Endothelial cell of umbilical vein (primary cell): Measurements from ENCODE around the gene CPNE8. TPM values are rescaled to one million over a fixed set of nuclear protein-coding genes. Genes with fewer than 3 reads are reported as not detected.

Experiments
- BruUV-seq: library from RNA; stranded (reverse); fragments of 400-500 nt; replicated peaks from 2 replicates; lab custom pipeline; 2021; lab: Mats Ljungman, UMichigan
- CTCF ChIA-PET: fragments of 300-600, 350-600 bp; sonication (Branson Sonifier 250); formaldehyde crosslinking; loops from one replicate; lab custom pipeline; 2021; ENCODE audit warnings: antibody characterized with exemption, inconsistent platforms; lab: Charles Lee
- POLR2A ChIA-PET: fragments of 300-600, 350-600 bp; sonication (Branson Sonifier 250); formaldehyde crosslinking; loops from one replicate; lab custom pipeline; 2021; ENCODE audit warnings: antibody characterized with exemption, inconsistent platforms; lab: Charles Lee
- DNase-seq: peaks from one replicate; pipeline ENCODE4 v3.0.0-alpha.2; 2011; ENCODE audit warnings: low read depth, low spot score
- FAIRE-seq: peaks from 2 replicates; lab custom pipeline; 2011; peaks lifted over from hg19 to GRCh38; lab: Jason Lieb, UNC
- H2AFZ ChIP-seq: 2 replicates; pipeline ENCODE4 v1.6.0; 2012; ENCODE audit warnings: low read depth, low read length, control low read depth, inconsistent platforms
- H3K27ac ChIP-seq: 2 replicates; pipeline ENCODE4 v1.5.1; 2011; ENCODE audit warnings: low read depth, mild to moderate bottlenecking, control low read depth, low read length, moderate library complexity; ENCODE audit not compliant: insufficient read depth
- H3K27me3 ChIP-seq, 2 experiments: 2 replicates each; pipeline versions ENCODE4 v1.6.0 to v1.6.1; 2011; ENCODE audit warnings: low read length in 2 of 2, mixed read lengths in 1 of 2; ENCODE audit not compliant: control insufficient read depth in 2 of 2, insufficient read depth in 2 of 2
- H3K36me3 ChIP-seq, 2 experiments: 2 replicates in 1 of 2; 3 replicates in 1 of 2; pipeline ENCODE4 v1.5.1; 2011; ENCODE audit warnings: low read length in 2 of 2, mild to moderate bottlenecking in 1 of 2, moderate library complexity in 1 of 2; ENCODE audit not compliant: control insufficient read depth in 2 of 2, insufficient read depth in 2 of 2; ENCODE audit errors: extremely low read depth in 1 of 2
- H3K4me1 ChIP-seq: 3 replicates; pipeline ENCODE4 v1.5.1; 2011; ENCODE audit warnings: mild to moderate bottlenecking, low read length; ENCODE audit not compliant: control insufficient read depth, insufficient read depth; ENCODE audit errors: extremely low read depth
- H3K4me2 ChIP-seq: 2 replicates; pipeline ENCODE4 v1.6.1; 2011; ENCODE audit warnings: low read length, control low read depth, mixed read lengths; ENCODE audit not compliant: insufficient read depth
- H3K4me3 ChIP-seq, 3 experiments: fragments of 200-600 bp in 1 of 3; sonication (generic), shearing (Covaris generic) in 1 of 3; replicated peaks in 1 of 3; 2 replicates each; pipeline ENCODE4 v1.5.1; 2011 to 2016; ENCODE audit warnings: control low read depth in 3 of 3, low read length in 3 of 3, mild to moderate bottlenecking in 2 of 3, inconsistent platforms in 1 of 3, low read depth in 1 of 3, moderate library complexity in 1 of 3; ENCODE audit not compliant: insufficient read depth in 1 of 3
- H3K79me2 ChIP-seq: 2 replicates; pipeline ENCODE4 v1.6.0; 2012; ENCODE audit warnings: low read length, inconsistent platforms; ENCODE audit not compliant: control insufficient read depth, insufficient read depth
- H3K9ac ChIP-seq: replicated peaks from 2 replicates; pipeline ENCODE3; 2011; ENCODE audit warnings: low read length, control low read depth; ENCODE audit not compliant: insufficient read depth; ENCODE audit errors: extremely low read depth
- H3K9me1 ChIP-seq: replicated peaks from 3 replicates; pipeline ENCODE4 v1.6.0; 2011; ENCODE audit warnings: mild to moderate bottlenecking, low read length; ENCODE audit not compliant: control insufficient read depth, insufficient read depth; ENCODE audit errors: extremely low read depth
- H3K9me3 ChIP-seq: replicated peaks from 2 replicates; pipeline ENCODE4 v1.5.1; 2012; ENCODE audit warnings: low read length, inconsistent platforms; ENCODE audit not compliant: control insufficient read depth, insufficient read depth
- H4K20me1 ChIP-seq: replicated peaks from 2 replicates; pipeline ENCODE3; 2011; ENCODE audit warnings: mild to moderate bottlenecking, low read length; ENCODE audit not compliant: control insufficient read depth, insufficient read depth; ENCODE audit errors: extremely low read depth
- FOS ChIP-seq: IDR thresholded peaks from 2 replicates; pipeline ENCODE4 v1.6.1; 2011; ENCODE audit warnings: mild to moderate bottlenecking, low read length, moderate library complexity, borderline replicate concordance; ENCODE audit not compliant: insufficient read depth
- JUN ChIP-seq: IDR thresholded peaks from 2 replicates; pipeline ENCODE4 v1.6.1; 2011; ENCODE audit warnings: borderline replicate concordance, low read depth; ENCODE audit not compliant: insufficient read length, insufficient read depth
- MYC ChIP-seq: IDR thresholded peaks from one replicate; pipeline ENCODE4 v1.6.1; 2011; ENCODE audit warnings: mild to moderate bottlenecking, low read depth, low read length
- POLR2A ChIP-seq: IDR thresholded peaks from 2 replicates; pipeline ENCODE4 v1.6.1; 2012; ENCODE audit warnings: low read depth, mild to moderate bottlenecking, control low read depth, low read length
- POLR2AphosphoS5 ChIP-seq: IDR thresholded peaks from 2 replicates; pipeline ENCODE4 v1.6.1; 2012; ENCODE audit warnings: low read depth, mild to moderate bottlenecking, control low read depth, low read length, moderate library complexity; ENCODE audit not compliant: insufficient read depth
- dilution Hi-C: fragments of 300-500 bp; cut with MboI; formaldehyde crosslinking; loops from one replicate; pipeline ENCODE4 v1.15.0; 2019; ENCODE audit warnings: low sequenced_read_pairs; ENCODE audit not compliant: extremely low pct_ligation_motif_present
- intact Hi-C: fragments of 100-400 bp; cut with micrococcal nuclease; formaldehyde crosslinking; loops from one replicate; pipeline ENCODE4 v1.10.0; 2022
- polyA plus RNA-seq, 4 experiments: library from polyadenylated mRNA; depleted of rRNA in 3 of 4; stranded (reverse) in 3 of 4; unstranded in 1 of 4; fragments of >200 nt; gene quantifications; 2 replicates each; pipeline versions ENCODE4 v1.2.1 to v1.2.3, GENCODE V29; 2011 to 2012; ENCODE audit warnings: missing spikeins in 1 of 4
- total RNA-seq: library from RNA; stranded (reverse); gene quantifications from 2 replicates; pipeline ENCODE4 v1.2.3, GENCODE V29; 2021
- TF ChIP-seq, protein P1 (sequence below), 2 donors: IDR thresholded peaks; 1 replicate in 1 of 2; 2 replicates in 1 of 2; pipeline ENCODE4 v1.5.1; 2011; ENCODE audit warnings: low read length in 2 of 2, mild to moderate bottlenecking in 2 of 2, moderate library complexity in 2 of 2, control low read depth in 1 of 2, inconsistent platforms in 1 of 2, low read depth in 1 of 2; ENCODE audit not compliant: insufficient read depth in 1 of 2; ENCODE audit errors: extremely low read depth in 1 of 2
- TF ChIP-seq, protein P2 (sequence below): IDR thresholded peaks from 2 replicates; pipeline ENCODE4 v1.6.1; 2011; ENCODE audit not compliant: insufficient read depth, insufficient read length

CPNE8 gene
- total and polyA plus RNA-seq, 2 donors (not counting 3 experiments of a cell fraction or from before 2014, with no cell fraction given) = 4.4 to 13.7 TPM

DNA sequence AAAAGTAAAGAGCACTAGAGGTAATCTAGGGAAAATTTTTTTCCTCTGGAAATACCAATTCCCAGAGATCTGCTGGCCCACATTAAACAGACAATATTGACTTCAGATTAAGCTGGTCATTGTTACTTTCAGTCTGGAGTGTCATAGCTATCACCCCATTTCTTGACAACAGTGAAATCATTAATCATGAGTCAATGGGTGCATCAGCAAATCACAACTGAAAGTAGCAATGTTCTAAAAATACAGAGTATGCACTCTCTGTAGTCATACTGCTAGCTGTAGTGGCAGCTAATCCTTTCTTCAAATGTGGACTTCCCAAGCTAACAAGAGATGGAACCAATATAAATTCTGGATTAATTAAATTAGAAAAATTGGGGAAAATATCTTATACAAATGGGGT, 129.9 kb downstream of the CPNE8 start:
- H2AFZ ChIP-seq = no peak overlapping the region
- no TSS peak for BruUV-seq
- dilution Hi-C loops (no loop called here), intact Hi-C loops (no loop called here)
- H3K27ac ChIP-seq = no peak overlapping the region
- H3K36me3 ChIP-seq = no peaks in the 10 kb centered on the region
- no peak overlapping the region for H3K4me2 ChIP-seq
- H3K79me2 ChIP-seq = no peaks in the 10 kb centered on the region
- CTCF ChIA-PET = interaction anchor here (1.4 to 1.6 kb wide), 2 partner anchors 9 to 131 kb away, joined by 3 to 5 read pairs; no protein-coding TSS in a partner anchor
- H3K9me3 ChIP-seq = no peaks in the 10 kb centered on the region
- H3K9ac ChIP-seq = no peak overlapping the region
- no peaks in the 10 kb centered on the region for H4K20me1 ChIP-seq
- H3K9me1 ChIP-seq = no peaks in the 10 kb centered on the region
- H3K27me3 ChIP-seq = no peaks in the 10 kb centered on the region
- no peaks in the 10 kb centered on the region for H3K4me1 ChIP-seq
- FAIRE-seq (no peak), DNase-seq (no peak)
- no peak overlapping the region for H3K4me3 ChIP-seq
- TF ChIP-seq POLR2AphosphoS5 (no peak), POLR2A (no peak)
- TF ChIP-seq, protein P1, sequence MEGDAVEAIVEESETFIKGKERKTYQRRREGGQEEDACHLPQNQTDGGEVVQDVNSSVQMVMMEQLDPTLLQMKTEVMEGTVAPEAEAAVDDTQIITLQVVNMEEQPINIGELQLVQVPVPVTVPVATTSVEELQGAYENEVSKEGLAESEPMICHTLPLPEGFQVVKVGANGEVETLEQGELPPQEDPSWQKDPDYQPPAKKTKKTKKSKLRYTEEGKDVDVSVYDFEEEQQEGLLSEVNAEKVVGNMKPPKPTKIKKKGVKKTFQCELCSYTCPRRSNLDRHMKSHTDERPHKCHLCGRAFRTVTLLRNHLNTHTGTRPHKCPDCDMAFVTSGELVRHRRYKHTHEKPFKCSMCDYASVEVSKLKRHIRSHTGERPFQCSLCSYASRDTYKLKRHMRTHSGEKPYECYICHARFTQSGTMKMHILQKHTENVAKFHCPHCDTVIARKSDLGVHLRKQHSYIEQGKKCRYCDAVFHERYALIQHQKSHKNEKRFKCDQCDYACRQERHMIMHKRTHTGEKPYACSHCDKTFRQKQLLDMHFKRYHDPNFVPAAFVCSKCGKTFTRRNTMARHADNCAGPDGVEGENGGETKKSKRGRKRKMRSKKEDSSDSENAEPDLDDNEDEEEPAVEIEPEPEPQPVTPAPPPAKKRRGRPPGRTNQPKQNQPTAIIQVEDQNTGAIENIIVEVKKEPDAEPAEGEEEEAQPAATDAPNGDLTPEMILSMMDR (IDR thresholded peaks at IDR 0.05; ENCODE audit: extremely low read depth in 1 of 2, insufficient read depth in 1 of 2, low read depth in 1 of 2, low read length in 2 of 2) = no peak
- POLR2A ChIA-PET = no interaction called here

DNA sequence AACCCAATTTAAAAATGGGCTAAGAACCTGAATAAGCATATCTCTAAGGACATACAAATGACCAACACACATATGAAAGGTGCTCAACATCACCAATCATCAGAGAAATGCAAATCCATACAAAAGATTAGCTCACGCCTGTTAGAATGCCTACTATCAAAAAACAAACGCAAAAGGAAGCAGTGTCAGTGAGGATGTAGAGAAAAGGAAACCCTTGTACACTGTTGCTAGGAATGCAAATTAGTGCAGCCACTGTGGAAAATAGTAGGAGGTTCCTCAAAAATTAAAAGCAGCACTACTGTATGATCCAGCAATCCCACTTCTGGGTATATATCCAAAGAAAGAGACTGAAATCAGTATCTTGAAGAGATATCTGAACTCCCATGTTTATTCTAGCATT, 133.0 kb downstream of the CPNE8 start:
- H3K36me3 ChIP-seq = no peaks in the 10 kb centered on the region
- H2AFZ ChIP-seq = no peak overlapping the region
- DNase-seq = no peak
- no peaks in the 10 kb centered on the region for H3K9me3 ChIP-seq
- H3K79me2 ChIP-seq = no peaks in the 10 kb centered on the region
- intact Hi-C loops (no loop called here), dilution Hi-C loops (no loop called here)
- no peak overlapping the region for H3K4me2 ChIP-seq
- H3K9me1 ChIP-seq = no peaks in the 10 kb centered on the region
- no TSS peak for BruUV-seq
- H3K4me3 ChIP-seq = no peak overlapping the region
- no peak for TF ChIP-seq FOS
- TF ChIP-seq JUN = no peak
- no peak for TF ChIP-seq MYC
- TF ChIP-seq POLR2AphosphoS5 = no peak
- TF ChIP-seq POLR2A = no peak
- TF ChIP-seq, protein P1 (IDR thresholded peaks at IDR 0.05; ENCODE audit: extremely low read depth in 1 of 2, insufficient read depth in 1 of 2, low read depth in 1 of 2, low read length in 2 of 2) = no peak
- TF ChIP-seq, protein P2, sequence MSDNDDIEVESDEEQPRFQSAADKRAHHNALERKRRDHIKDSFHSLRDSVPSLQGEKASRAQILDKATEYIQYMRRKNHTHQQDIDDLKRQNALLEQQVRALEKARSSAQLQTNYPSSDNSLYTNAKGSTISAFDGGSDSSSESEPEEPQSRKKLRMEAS = no peak
- H3K9ac ChIP-seq = no peak overlapping the region
- no peaks in the 10 kb centered on the region for H3K4me1 ChIP-seq
- no peaks in the 10 kb centered on the region for H3K27me3 ChIP-seq
- H4K20me1 ChIP-seq = no peaks in the 10 kb centered on the region
- CTCF ChIA-PET = interaction anchor here (0.7 to 1.3 kb wide), 2 partner anchors 12 to 135 kb away, joined by 3 read pairs; no protein-coding TSS in a partner anchor
- POLR2A ChIA-PET = no interaction called here
- no peak overlapping the region for H3K27ac ChIP-seq
- FAIRE-seq = no peak
